BE2C (cell line): ENCODE data around the gene ZCCHC7.
"Not testable (repeated sequence)": the region's sequence is repeated elsewhere in the genome, so short reads cannot be mapped to it uniquely, and the experiment has no call there.

Experiments
- DNase-seq: peaks from one replicate; pipeline ENCODE4 v3.0.0-alpha.2; 2020
- H3K27me3 ChIP-seq: fragments of 250-450 bp; sonication (Bioruptor Pico); 2 replicates; pipeline ENCODE4 v1.5.1; 2020; ENCODE audit warnings: mild to moderate bottlenecking
- H3K36me3 ChIP-seq: fragments of 250-450 bp; sonication (Bioruptor Pico); 2 replicates; pipeline ENCODE4 v1.5.1; 2020; ENCODE audit warnings: mild to moderate bottlenecking
- H3K4me1 ChIP-seq: fragments of 250-450 bp; sonication (Bioruptor Pico); 2 replicates; pipeline ENCODE4 v1.5.1; 2020
- H3K4me3 ChIP-seq: 2 replicates; pipeline ENCODE4 v1.5.1; 2011; ENCODE audit warnings: low read depth, low read length
- H3K9me3 ChIP-seq: fragments of 250-450 bp; sonication (Bioruptor Pico); 2 replicates; pipeline ENCODE4 v1.5.1; 2020
- TF ChIP-seq, protein P1 (sequence below): IDR thresholded peaks from 2 replicates; pipeline ENCODE4 v1.5.1; 2012; ENCODE audit warnings: mild to moderate bottlenecking, low read depth, low read length

The ZCCHC7 gene

DNA sequence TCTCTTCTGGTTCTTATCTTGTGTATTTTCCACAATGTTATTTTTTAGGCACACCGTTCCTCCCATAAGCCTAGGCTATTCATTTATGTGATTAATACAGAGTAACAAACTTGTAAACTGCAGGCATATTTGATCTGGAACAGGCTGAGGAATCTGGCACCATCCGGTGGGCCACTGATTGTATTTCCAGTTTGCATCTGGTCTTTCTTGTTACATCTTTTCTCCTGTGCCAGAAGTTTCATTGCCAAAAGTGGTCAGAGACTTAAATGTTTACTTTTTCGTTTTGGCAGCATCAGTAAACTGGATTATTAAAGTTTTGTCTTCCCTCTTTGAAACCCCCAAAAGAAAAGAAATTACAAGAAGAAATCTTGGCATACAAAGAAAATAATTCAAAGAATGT lies 17.9 kb upstream of the ZCCHC7 start:
- no peaks in the 10 kb centered on the region for H3K4me1 ChIP-seq
- no peaks in the 10 kb centered on the region for H3K36me3 ChIP-seq
- no peak overlapping the region for H3K4me3 ChIP-seq
- TF ChIP-seq, protein P1, sequence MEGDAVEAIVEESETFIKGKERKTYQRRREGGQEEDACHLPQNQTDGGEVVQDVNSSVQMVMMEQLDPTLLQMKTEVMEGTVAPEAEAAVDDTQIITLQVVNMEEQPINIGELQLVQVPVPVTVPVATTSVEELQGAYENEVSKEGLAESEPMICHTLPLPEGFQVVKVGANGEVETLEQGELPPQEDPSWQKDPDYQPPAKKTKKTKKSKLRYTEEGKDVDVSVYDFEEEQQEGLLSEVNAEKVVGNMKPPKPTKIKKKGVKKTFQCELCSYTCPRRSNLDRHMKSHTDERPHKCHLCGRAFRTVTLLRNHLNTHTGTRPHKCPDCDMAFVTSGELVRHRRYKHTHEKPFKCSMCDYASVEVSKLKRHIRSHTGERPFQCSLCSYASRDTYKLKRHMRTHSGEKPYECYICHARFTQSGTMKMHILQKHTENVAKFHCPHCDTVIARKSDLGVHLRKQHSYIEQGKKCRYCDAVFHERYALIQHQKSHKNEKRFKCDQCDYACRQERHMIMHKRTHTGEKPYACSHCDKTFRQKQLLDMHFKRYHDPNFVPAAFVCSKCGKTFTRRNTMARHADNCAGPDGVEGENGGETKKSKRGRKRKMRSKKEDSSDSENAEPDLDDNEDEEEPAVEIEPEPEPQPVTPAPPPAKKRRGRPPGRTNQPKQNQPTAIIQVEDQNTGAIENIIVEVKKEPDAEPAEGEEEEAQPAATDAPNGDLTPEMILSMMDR: no peak
- no peaks in the 10 kb centered on the region for H3K27me3 ChIP-seq
- no peak for DNase-seq
- no peaks in the 10 kb centered on the region for H3K9me3 ChIP-seq

DNA sequence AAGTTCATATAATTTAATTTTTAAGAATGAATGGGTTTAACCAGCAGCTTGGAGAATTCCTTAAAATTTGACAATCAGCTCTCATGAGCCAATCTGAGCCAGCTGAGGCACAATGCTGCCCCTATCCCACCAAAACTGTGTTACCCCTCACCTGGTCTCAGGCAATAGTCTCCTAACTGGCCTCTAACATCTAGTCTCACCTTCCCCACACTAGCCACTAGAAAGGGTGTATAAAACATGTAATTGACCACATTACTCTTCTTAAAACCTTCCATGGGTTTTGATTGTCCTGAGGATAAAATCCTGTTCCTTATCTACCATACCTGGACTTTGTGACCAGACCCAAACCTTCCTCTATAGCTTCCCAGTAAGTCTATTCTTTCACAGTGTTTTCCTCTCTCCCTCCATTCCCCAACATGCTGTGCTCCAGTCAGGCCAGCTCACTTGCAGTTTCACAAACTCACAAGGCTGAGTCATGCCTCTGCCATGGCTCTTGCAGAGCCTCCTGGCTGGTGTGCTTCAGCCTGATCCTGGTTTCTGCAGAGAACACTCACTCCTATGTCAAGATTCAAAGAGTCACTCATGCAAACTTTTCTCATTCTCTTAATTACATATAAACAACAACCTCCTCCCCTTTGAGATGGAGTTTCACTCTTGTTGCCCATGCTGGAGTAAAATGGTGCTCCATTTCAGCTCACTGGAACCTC lies 16.0 kb upstream of the ZCCHC7 start:
- no peaks in the 10 kb centered on the region for H3K9me3 ChIP-seq
- no peaks in the 10 kb centered on the region for H3K27me3 ChIP-seq
- TF ChIP-seq, protein P1: no peak
- no peaks in the 10 kb centered on the region for H3K4me1 ChIP-seq
- H3K36me3 ChIP-seq: no peaks in the 10 kb centered on the region
- no peak overlapping the region for H3K4me3 ChIP-seq
- DNase-seq: no peak

DNA sequence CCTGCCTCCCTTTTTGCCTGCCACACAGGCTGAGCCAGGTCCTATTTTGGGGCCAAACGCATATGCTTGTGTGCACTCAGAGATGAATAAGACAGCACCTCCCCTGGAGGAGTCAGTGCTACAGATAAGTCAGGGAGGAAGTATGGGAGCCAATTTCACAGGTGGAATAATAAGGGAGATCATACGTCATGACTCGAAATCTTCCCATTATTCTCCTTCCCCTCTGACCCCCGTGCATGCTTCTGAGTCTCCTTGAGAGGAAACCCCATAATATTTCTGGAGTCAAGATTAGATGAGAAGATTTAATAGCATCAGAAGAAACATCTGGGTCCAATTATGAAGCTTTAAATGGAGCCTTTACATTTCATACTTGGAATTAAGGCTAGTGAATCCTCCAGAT lies 15.1 kb upstream of the ZCCHC7 start:
- TF ChIP-seq, protein P1: no peak
- H3K4me1 ChIP-seq: no peaks in the 10 kb centered on the region
- H3K9me3 ChIP-seq: no peaks in the 10 kb centered on the region
- no peaks in the 10 kb centered on the region for H3K27me3 ChIP-seq
- no peak overlapping the region for H3K4me3 ChIP-seq
- DNase-seq: no peak
- no peaks in the 10 kb centered on the region for H3K36me3 ChIP-seq

DNA sequence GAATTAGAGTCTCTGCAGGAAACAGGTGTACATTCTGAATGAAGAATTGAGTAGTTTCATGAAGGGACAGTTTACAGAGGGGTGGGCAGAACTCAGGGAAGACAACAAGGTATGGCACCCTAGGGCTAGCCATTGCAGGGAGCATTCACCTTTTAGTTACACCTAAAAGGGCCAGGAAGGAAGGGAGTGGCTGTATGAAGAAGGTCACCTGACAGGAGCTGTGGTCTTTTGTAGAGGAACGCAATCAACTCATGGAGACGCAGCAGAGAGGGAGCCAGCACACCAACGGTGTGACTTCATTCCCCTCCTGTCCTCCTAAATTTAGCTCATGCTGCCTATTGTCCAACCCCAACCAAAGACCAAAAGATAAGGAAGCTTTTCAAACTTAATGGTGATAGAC lies 12.7 kb upstream of the ZCCHC7 start:
- no peak for DNase-seq
- Histone ChIP-seq H3K27me3 (no peaks in the 10 kb centered on the region), H3K9me3 (no peaks in the 10 kb centered on the region), H3K36me3 (no peaks in the 10 kb centered on the region), H3K4me3 (no peak overlapping the region), H3K4me1 (no peaks in the 10 kb centered on the region)
- TF ChIP-seq, protein P1: no peak

DNA sequence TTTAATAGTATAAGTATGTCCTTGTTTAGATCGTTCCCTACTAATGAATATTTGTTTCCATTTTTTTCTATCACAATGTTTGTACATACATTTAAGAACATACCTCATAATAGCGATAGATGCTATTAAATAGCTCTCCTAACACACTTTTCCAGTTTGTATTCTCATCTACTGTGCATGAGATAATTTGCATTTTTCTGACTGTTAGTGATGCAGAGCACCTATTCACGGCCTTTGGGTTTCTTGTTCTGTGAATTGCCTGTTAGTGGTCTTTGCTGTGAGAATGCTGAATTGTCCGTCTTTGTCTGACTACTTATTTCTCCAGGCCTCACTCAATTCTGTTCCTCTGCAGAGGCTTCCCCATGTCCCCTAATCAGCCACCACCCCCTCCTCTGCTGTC lies 5.9 kb upstream of the ZCCHC7 start:
- not testable (repeated sequence) for H3K36me3 ChIP-seq, DNase-seq, H3K9me3 ChIP-seq, H3K4me3 ChIP-seq, H3K4me1 ChIP-seq, H3K27me3 ChIP-seq

DNA sequence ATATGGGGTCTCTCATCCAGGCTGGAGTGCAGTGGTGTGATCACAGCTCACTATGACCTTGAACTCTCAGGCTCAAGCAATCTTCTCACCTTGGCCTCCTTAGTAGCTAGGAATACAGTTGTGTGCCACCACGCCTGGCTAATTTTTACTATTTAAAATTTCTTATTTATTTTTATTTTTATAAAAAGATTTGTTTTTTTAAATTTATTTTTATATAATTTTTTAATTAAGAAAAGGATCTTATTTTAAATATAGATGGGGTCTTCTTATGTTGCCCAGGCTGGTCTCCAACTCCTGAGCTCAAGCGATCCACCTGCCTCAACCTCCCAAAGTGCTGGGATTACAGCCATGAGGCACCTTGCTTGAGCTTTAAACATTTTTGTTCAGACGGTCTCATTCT lies 2.4 kb upstream of the ZCCHC7 start:
- no peak for DNase-seq
- H3K4me3 ChIP-seq: no peak overlapping the region
- no peaks in the 10 kb centered on the region for H3K27me3 ChIP-seq
- no peaks in the 10 kb centered on the region for H3K36me3 ChIP-seq
- H3K9me3 ChIP-seq: peaks cover 6% of the 10 kb centered on the region
- no peaks in the 10 kb centered on the region for H3K4me1 ChIP-seq
- TF ChIP-seq, protein P1: no peak
